Left lung (tissue), 10 donors: Measurements from ENCODE around the gene TBC1D30. TPM values are rescaled to one million over a fixed set of nuclear protein-coding genes. Genes with fewer than 3 reads are reported as not detected.

Experiments
- ATAC-seq: fragments of 200-7000 bp; cut with Tn5 transposase; one replicate; pipeline ENCODE4 v1.9.1; 2020; ENCODE audit warnings: moderate library complexity
- DNase-seq, 4 donors: peaks; one replicate each; pipeline ENCODE4 v3.0.0-alpha.2; 2013 to 2020
- H3K27ac ChIP-seq, 2 donors: fragments of 200-600 bp; sonication (generic) in 1 of 2; one replicate each; pipeline versions ENCODE4 v1.5.0 to v1.8.0; 2020 to 2021
- H3K27me3 ChIP-seq, 2 donors: fragments of 200-600 bp; sonication (generic) in 1 of 2; one replicate each; pipeline versions ENCODE4 v1.5.0 to v1.8.0; 2020 to 2021
- H3K36me3 ChIP-seq, 2 donors: fragments of 200-600 bp; sonication (generic) in 1 of 2; one replicate each; pipeline versions ENCODE4 v1.5.0 to v1.8.0; 2020 to 2021
- H3K4me1 ChIP-seq, 2 donors: fragments of 200-600 bp; one replicate each; pipeline ENCODE4 v1.8.0; 2021
- H3K4me3 ChIP-seq, 2 donors: fragments of 200-600 bp; sonication (generic) in 1 of 2; one replicate each; pipeline versions ENCODE4 v1.5.0 to v1.8.0; 2020 to 2021; ENCODE audit warnings: mild to moderate bottlenecking in 1 of 2
- H3K9me3 ChIP-seq, 2 donors: fragments of 200-600 bp; sonication (generic) in 1 of 2; one replicate each; pipeline versions ENCODE4 v1.5.0 to v1.8.0; 2020 to 2021
- CTCF ChIP-seq, 2 donors: fragments of 200-600 bp; sonication (generic) in 1 of 2; IDR thresholded peaks; one replicate each; pipeline versions ENCODE4 v1.5.0 to v1.8.0; 2021; ENCODE audit warnings: antibody characterized with exemption in 2 of 2
- intact Hi-C, 2 donors: fragments of 100-400 bp; cut with DNase I; formaldehyde crosslinking; loops; one replicate each; pipeline versions ENCODE4 v1.11.2 to v1.14.2; 2022
- polyA plus RNA-seq, 6 donors: library from polyadenylated mRNA; unstranded; fragments of 120-200 nt; gene quantifications; one replicate each; pipeline ENCODE4 v1.2.1, GENCODE V29; 2013; ENCODE audit not compliant: insufficient read length in 6 of 6
- total RNA-seq, 2 donors: library from RNA; stranded (reverse); fragmentation: NEBNext Ultra II Directional; extraction: Animal tissue kit (Norgen Biotek cat#: 25700); gene quantifications; one replicate each; pipeline ENCODE4 v1.2.1, GENCODE V29; 2021
- donor health status: DM: no; HTN: yes; CAD: no.
- donor health status: DM: no; HTN: no; CAD: no.

The TBC1D30 gene
- total and polyA plus RNA-seq, 8 donors = 4.3 to 15.8 (median 11.0) TPM

GRCh38 chr12:64884164-64884542 lies 59.7 kb downstream of the TBC1D30 start:
- Histone ChIP-seq H3K27ac (no peak overlapping the region), H3K4me1 (no peaks in the 10 kb centered on the region), H3K9me3 (no peaks in the 10 kb centered on the region), H3K4me3 (no peak overlapping the region), H3K36me3 (no peaks in the 10 kb centered on the region), H3K27me3 (no peaks in the 10 kb centered on the region)
- no peak for TF ChIP-seq CTCF (IDR thresholded peaks at IDR 0.05)
- DNase-seq (no peak), ATAC-seq (no peak)
- intact Hi-C loops = no loop called here

GRCh38 chr12:64884728-64885127 lies 60.3 kb downstream of the TBC1D30 start:
- DNase-seq (no peak), ATAC-seq (no peak)
- intact Hi-C loops = no loop called here
- no peaks in the 10 kb centered on the region for H3K4me1 ChIP-seq
- H3K4me3 ChIP-seq = no peak overlapping the region
- H3K9me3 ChIP-seq = no peaks in the 10 kb centered on the region
- TF ChIP-seq CTCF (IDR thresholded peaks at IDR 0.05) = no peak
- no peak overlapping the region for H3K27ac ChIP-seq
- no peaks in the 10 kb centered on the region for H3K36me3 ChIP-seq
- no peaks in the 10 kb centered on the region for H3K27me3 ChIP-seq

- H3K27me3 ChIP-seq = no peaks in the 10 kb centered on the region
- no peak overlapping the region for H3K27ac ChIP-seq
- peak; percentile 63 for ATAC-seq
- H3K9me3 ChIP-seq = no peaks in the 10 kb centered on the region
- no peak overlapping the region for H3K4me3 ChIP-seq
- H3K36me3 ChIP-seq = no peaks in the 10 kb centered on the region
- no peak for TF ChIP-seq CTCF (IDR thresholded peaks at IDR 0.05)
- H3K4me1 ChIP-seq = no peaks in the 10 kb centered on the region
- no peak for DNase-seq
- intact Hi-C loops = loop anchor here in 1 of 2 donors (10.0 kb wide), 1 partner anchor 235 kb away; the partner anchor contains the start of gene WIF1
Measured at GRCh38 chr12:64889434-64890216, 65.2 kb downstream of the TBC1D30 start.

- Histone ChIP-seq H3K9me3 (no peaks in the 10 kb centered on the region), H3K36me3 (no peaks in the 10 kb centered on the region), H3K4me3 (no peak overlapping the region), H3K27ac (no peak overlapping the region), H3K4me1 (no peaks in the 10 kb centered on the region), H3K27me3 (no peaks in the 10 kb centered on the region)
- ATAC-seq (peak; percentile 93), DNase-seq (peak in 2 of 4 donors; percentile 57 to 80)
- intact Hi-C loops = loop anchor here in 1 of 2 donors (10.0 kb wide), 1 partner anchor 234 kb away; the partner anchor contains the start of gene WIF1
- TF ChIP-seq CTCF (IDR thresholded peaks at IDR 0.05) = peak; percentile 73 to 77
Measured at GRCh38 chr12:64890873-64891468, 66.5 kb downstream of the TBC1D30 start.

- intact Hi-C loops = loop anchor here in 1 of 2 donors (10.0 kb wide), 1 partner anchor 233 kb away; the partner anchor contains the start of gene WIF1
- no peaks in the 10 kb centered on the region for H3K4me1 ChIP-seq
- H3K9me3 ChIP-seq = no peaks in the 10 kb centered on the region
- DNase-seq (no peak), ATAC-seq (no peak)
- no peaks in the 10 kb centered on the region for H3K27me3 ChIP-seq
- no peaks in the 10 kb centered on the region for H3K36me3 ChIP-seq
- no peak for TF ChIP-seq CTCF (IDR thresholded peaks at IDR 0.05)
- no peak overlapping the region for H3K27ac ChIP-seq
- no peak overlapping the region for H3K4me3 ChIP-seq
Measured at GRCh38 chr12:64891629-64892028, 67.2 kb downstream of the TBC1D30 start.
